K562 (cell line): Measurements from ENCODE around the gene CDKN1C. TPM values are rescaled to one million over a fixed set of nuclear protein-coding genes. Genes with fewer than 3 reads are reported as not detected.

Experiments
- BRD9 ChIP-seq: fragments of 450-650 bp; IDR thresholded peaks from 2 replicates; pipeline ENCODE4 v1.6.1; 2018; ENCODE audit warnings: low read depth; ENCODE audit not compliant: partially characterized antibody
- CHD4 ChIP-seq: fragments of 200-600 bp; sonication (generic); IDR thresholded peaks from 3 replicates; pipeline ENCODE4 v1.6.1; 2012; ENCODE audit warnings: low read depth, mild to moderate bottlenecking, mixed read lengths, low read length, inconsistent platforms; ENCODE audit not compliant: insufficient read depth, insufficient replicate concordance, poor library complexity, severe bottlenecking
- CSDE1 ChIP-seq, 2 experiments: fragments of 450-650 bp; IDR thresholded peaks; 2 replicates each; pipeline ENCODE4 v1.6.1; 2016; ENCODE audit warnings: mild to moderate bottlenecking in 1 of 2
- GABPB1 ChIP-seq: sonication (generic); formaldehyde crosslinking; IDR thresholded peaks from 2 replicates; pipeline ENCODE4 v1.8.0; 2022; ENCODE audit warnings: mild to moderate bottlenecking, missing genetic modification reagents
- HDGF ChIP-seq: fragments of 450-650 bp; IDR thresholded peaks from 2 replicates; pipeline ENCODE4 v1.6.1; 2016
- HLTF ChIP-seq: fragments of 450-650 bp; IDR thresholded peaks from 2 replicates; pipeline ENCODE4 v1.6.1; 2016
- KDM2B ChIP-seq: fragments of 250-450 bp; sonication (Bioruptor Pico); IDR thresholded peaks from 2 replicates; pipeline ENCODE4 v1.8.0; 2021; ENCODE audit warnings: mild to moderate bottlenecking, moderate library complexity
- NR2F6 ChIP-seq: fragments of 450-650 bp; formaldehyde crosslinking; IDR thresholded peaks from 2 replicates; pipeline ENCODE4 v1.4.0; 2020; ENCODE audit warnings: mild to moderate bottlenecking
- RBM22 ChIP-seq: fragments of 200-400 bp; formaldehyde crosslinking; IDR thresholded peaks from 2 replicates; pipeline ENCODE4 v1.6.1; 2018; ENCODE audit warnings: low read length, low read depth; ENCODE audit not compliant: poor library complexity, severe bottlenecking
- SP1 ChIP-seq: sonication (generic); formaldehyde crosslinking; IDR thresholded peaks from 2 replicates; pipeline ENCODE4 v1.8.1; 2022; ENCODE audit warnings: mild to moderate bottlenecking, missing genetic modification reagents
- STAG1 ChIP-seq: sonication (generic); formaldehyde crosslinking; IDR thresholded peaks from 2 replicates; pipeline ENCODE4 v1.5.0; 2020; ENCODE audit warnings: missing genetic modification reagents, borderline replicate concordance
- TEAD2 ChIP-seq: fragments of 450-650 bp; IDR thresholded peaks from 2 replicates; pipeline ENCODE4 v1.6.1; 2016; ENCODE audit warnings: missing genetic modification characterization, control low read depth, missing compliant biosample characterization
- ZFP36 ChIP-seq: fragments of 150-350 bp; IDR thresholded peaks from 2 replicates; pipeline ENCODE4 v1.6.1; 2018; ENCODE audit warnings: low read length, low read depth; ENCODE audit not compliant: partially characterized antibody
- polyA plus RNA-seq, 8 experiments: library from polyadenylated mRNA; depleted of rRNA in 4 of 8; stranded (reverse) in 5 of 8; unstranded in 3 of 8; fragments of >200 nt; fragmentation: Nextera tagmentation in 2 of 8; fragmentation: Illumina TruSeq in 1 of 8; extraction: Ambion mirVana in 2 of 8; extraction: Trizol in 1 of 8; gene quantifications; 2 replicates each; pipeline versions ENCODE4 v1.2.1 to v1.2.3, GENCODE V29; 2011 to 2014; ENCODE audit warnings: inconsistent platforms in 1 of 8, missing spikeins in 1 of 8
- total RNA-seq, 7 experiments: library from RNA; depleted of rRNA in 6 of 7; stranded (reverse); fragments of >200 nt in 6 of 7; fragmentation: Illumina TruSeq in 2 of 7; extraction: Trizol in 2 of 7; gene quantifications; 2 replicates each; pipeline versions ENCODE4 v1.2.1 to v1.2.3, GENCODE V29; 2011 to 2021; ENCODE audit warnings: low replicate concordance in 1 of 7
- TF ChIP-seq, protein P1 (sequence below), 3 experiments: IDR thresholded peaks in 2 of 3; conservative IDR thresholded peaks in 1 of 3; 2 replicates each; pipeline ENCODE4 v1.5.1; 2011 to 2012; ENCODE audit warnings: low read length in 3 of 3, mild to moderate bottlenecking in 3 of 3, control low read depth in 2 of 3, improper control_type of control experiment in 1 of 3, inconsistent platforms in 1 of 3, low read depth in 1 of 3, mixed read lengths in 1 of 3, moderate library complexity in 1 of 3; ENCODE audit not compliant: insufficient read depth in 2 of 3
- TF ChIP-seq, protein P2 (sequence below): sonication (generic); formaldehyde crosslinking; IDR thresholded peaks from 2 replicates; pipeline ENCODE4 v1.9.0; 2022; ENCODE audit warnings: mild to moderate bottlenecking, missing genetic modification reagents
- TF ChIP-seq, protein P3 (sequence below), 2 experiments: fragments of 450-650 bp; formaldehyde crosslinking in 1 of 2; IDR thresholded peaks; 2 replicates each; pipeline versions ENCODE4 v1.4.0 to v1.6.1; 2014 to 2020; ENCODE audit warnings: mild to moderate bottlenecking in 2 of 2, borderline replicate concordance in 1 of 2, low read depth in 1 of 2

The CDKN1C gene
- total and polyA plus RNA-seq, 9 of the 15 experiments (the other 6 are each of a cell fraction or from before 2014, with no cell fraction given), result 2.8 to 21.1 (median 9.3) TPM

- TF ChIP-seq RBM22, result no peak
- TF ChIP-seq SP1 (CRISPR knock-in tag), result 0 out of 2 replicates have a peak, but pooled peaks have one; percentile 10
- TF ChIP-seq HDGF, result peak; percentile 85; the same call in 1 of the 2 replicates
- TF ChIP-seq, protein P1, sequence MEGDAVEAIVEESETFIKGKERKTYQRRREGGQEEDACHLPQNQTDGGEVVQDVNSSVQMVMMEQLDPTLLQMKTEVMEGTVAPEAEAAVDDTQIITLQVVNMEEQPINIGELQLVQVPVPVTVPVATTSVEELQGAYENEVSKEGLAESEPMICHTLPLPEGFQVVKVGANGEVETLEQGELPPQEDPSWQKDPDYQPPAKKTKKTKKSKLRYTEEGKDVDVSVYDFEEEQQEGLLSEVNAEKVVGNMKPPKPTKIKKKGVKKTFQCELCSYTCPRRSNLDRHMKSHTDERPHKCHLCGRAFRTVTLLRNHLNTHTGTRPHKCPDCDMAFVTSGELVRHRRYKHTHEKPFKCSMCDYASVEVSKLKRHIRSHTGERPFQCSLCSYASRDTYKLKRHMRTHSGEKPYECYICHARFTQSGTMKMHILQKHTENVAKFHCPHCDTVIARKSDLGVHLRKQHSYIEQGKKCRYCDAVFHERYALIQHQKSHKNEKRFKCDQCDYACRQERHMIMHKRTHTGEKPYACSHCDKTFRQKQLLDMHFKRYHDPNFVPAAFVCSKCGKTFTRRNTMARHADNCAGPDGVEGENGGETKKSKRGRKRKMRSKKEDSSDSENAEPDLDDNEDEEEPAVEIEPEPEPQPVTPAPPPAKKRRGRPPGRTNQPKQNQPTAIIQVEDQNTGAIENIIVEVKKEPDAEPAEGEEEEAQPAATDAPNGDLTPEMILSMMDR (IDR thresholded peaks at IDR 0.05 in 2 of 3, conservative IDR thresholded peaks at IDR 0.05 in 1 of 3; ENCODE audit: insufficient read depth in 2 of 3, low read depth in 1 of 3, low read length in 3 of 3), result peak; percentile 54 to 71 (median 69)
- TF ChIP-seq, protein P2, sequence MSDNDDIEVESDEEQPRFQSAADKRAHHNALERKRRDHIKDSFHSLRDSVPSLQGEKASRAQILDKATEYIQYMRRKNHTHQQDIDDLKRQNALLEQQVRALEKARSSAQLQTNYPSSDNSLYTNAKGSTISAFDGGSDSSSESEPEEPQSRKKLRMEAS (CRISPR knock-in tag), result peak; percentile 2; the same call in 1 of the 2 replicates
- TF ChIP-seq, protein P3, sequence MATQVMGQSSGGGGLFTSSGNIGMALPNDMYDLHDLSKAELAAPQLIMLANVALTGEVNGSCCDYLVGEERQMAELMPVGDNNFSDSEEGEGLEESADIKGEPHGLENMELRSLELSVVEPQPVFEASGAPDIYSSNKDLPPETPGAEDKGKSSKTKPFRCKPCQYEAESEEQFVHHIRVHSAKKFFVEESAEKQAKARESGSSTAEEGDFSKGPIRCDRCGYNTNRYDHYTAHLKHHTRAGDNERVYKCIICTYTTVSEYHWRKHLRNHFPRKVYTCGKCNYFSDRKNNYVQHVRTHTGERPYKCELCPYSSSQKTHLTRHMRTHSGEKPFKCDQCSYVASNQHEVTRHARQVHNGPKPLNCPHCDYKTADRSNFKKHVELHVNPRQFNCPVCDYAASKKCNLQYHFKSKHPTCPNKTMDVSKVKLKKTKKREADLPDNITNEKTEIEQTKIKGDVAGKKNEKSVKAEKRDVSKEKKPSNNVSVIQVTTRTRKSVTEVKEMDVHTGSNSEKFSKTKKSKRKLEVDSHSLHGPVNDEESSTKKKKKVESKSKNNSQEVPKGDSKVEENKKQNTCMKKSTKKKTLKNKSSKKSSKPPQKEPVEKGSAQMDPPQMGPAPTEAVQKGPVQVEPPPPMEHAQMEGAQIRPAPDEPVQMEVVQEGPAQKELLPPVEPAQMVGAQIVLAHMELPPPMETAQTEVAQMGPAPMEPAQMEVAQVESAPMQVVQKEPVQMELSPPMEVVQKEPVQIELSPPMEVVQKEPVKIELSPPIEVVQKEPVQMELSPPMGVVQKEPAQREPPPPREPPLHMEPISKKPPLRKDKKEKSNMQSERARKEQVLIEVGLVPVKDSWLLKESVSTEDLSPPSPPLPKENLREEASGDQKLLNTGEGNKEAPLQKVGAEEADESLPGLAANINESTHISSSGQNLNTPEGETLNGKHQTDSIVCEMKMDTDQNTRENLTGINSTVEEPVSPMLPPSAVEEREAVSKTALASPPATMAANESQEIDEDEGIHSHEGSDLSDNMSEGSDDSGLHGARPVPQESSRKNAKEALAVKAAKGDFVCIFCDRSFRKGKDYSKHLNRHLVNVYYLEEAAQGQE (IDR thresholded peaks at IDR 0.05; ENCODE audit: borderline replicate concordance), result peak; percentile 46; the same call in 1 of the 2 replicates
- TF ChIP-seq, protein P3 (CRISPR knock-in tag; IDR thresholded peaks at IDR 0.05; ENCODE audit: low read depth), result no peak
- TF ChIP-seq STAG1 (CRISPR knock-in tag), result peak; percentile 64
- TF ChIP-seq NR2F6, result no peak
- TF ChIP-seq BRD9, result peak; percentile 34
- peak; percentile 48 for TF ChIP-seq GABPB1 (CRISPR knock-in tag)
- TF ChIP-seq CHD4, result peak; percentile 24
- no peak for TF ChIP-seq HLTF
- no peak for TF ChIP-seq KDM2B (CRISPR knock-in tag)
- no peak for TF ChIP-seq CSDE1 (IDR thresholded peaks at IDR 0.05)
- TF ChIP-seq TEAD2, result no peak
- TF ChIP-seq ZFP36, result peak; percentile 96
Measured at GRCh38 chr11:2892967-2893528, 7.5 kb upstream of the CDKN1C start (continued).
